ENCODE measurements around the gene DHODH.
"Not testable (repeated sequence)": the region's sequence is repeated elsewhere in the genome, so short reads cannot be mapped to it uniquely, and the experiment has no call there.

Gene DHODH

DNA sequence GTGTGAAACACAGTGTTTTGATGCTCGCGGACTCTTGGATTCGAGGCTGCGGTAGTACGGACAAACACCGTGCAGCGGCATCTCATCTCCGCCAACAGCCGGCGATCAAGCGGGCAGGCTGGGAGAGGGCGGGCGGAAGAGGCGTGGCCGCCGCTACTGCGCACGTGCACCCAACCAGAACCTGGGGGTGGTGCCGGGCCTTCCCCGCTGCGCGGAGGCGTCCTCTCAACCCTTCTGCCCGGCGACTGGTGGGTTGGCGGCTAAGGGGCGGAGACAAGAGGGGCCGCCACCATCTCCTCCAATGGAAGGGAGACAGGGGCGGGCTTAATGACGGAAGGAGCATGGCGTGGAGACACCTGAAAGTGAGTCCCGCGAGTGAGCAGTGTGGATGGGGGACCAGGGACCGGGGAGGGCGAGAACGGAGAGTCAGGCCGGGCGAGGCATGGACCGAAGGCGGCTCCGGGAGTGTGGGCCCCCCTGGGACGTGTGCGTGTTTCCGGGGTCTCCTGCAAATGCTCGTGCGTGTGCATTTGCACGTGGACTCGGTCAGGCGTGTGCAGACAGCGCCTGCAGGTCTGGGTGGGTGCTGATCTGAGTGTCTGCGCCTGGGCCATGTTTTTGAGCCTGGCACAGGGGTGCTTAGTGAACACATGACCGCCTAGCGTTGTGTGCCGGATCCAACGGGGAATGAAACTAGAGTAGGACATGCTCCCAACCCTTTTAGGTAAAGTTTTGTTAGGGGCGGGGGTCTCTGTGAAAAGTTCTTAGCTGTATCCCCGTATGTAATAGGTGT, at the start of gene DHODH:
DHODH (plus strand) TSS at position 321 of the 793 bp plus-strand sequence; CDS start at position 342, 21 bp downstream.
- peak; percentile 99 for DNase-seq

DNA sequence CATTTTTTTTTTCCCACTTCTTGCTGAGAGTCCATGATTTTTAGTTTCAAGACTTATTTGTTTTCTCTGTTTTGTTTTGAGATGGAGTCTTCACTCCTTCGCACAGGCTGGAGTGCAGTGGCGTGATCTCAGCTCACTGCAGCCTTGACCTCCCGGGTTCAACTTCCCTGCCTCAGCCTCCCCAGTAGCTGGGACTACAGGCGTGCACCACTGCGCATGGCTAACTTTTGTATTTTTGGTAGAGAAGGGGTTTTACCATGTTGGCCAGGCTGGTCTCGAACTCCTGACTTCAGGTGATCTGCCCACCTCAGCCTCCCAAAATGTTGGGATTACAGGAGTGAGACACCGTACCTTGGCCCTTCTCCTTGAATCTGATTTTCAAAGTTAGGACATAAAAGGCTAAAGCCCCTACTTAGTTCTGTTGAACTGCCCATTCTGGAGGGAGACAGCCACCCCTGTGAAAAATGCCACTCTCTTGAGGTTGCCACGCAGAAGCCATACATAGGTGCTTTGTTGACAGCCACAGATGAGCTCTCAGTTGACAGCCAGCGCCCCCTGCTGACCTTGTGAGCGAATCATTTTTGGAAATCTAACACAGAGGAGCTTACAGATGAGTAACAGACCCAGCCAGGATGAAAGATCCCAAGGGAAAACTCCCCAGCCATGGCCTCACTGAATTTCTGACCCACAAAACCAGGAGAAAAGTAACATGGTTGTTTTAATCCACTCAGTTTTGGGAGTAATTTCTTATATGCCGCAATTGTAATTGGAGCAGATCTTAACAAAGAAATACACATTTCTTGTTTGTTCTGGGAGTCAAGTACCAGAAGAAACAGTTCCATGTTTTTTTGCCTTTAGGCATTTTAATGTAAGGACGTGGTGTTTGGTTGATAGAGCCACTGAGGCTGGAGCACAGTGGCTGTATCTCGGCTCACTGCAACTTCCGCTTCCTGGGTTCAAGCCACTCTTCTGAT, 47.2 kb upstream of the DHODH start:
- DNase-seq: peak; percentile 67

- DNase-seq: no peak
These were observed 45.2 kb upstream of the DHODH start for GRCh38 chr16:71963125-71963875.

GRCh38 chr16:71965223-71965622, 43.3 kb upstream of the DHODH start:
- no peak for DNase-seq

GRCh38 chr16:71966932-71967331, 41.6 kb upstream of the DHODH start:
- no peak for DNase-seq

DNA sequence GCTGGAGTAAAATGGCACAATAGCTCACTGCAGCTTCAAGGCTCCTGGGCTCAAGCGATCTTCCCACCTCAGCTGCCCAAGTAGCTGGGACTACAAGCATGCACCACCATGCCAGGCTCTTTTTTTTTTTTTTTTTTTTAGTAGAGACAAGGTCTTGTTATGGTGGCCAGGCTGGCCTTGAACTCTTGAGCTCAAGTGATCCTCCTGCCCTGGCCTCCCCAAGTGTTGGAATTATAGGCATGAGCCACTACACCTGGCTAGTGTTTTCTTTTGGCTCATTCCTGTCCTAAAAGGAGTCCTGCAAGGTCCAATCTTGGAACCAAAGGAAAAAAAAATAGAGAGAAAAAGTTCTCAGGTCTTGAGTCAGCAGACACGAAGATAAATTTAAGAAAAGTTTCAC, 39.2 kb upstream of the DHODH start:
- DNase-seq: no peak

- DNase-seq: no peak
These were observed 37.0 kb upstream of the DHODH start for GRCh38 chr16:71971571-71971970.

GRCh38 chr16:71972356-71972755, 36.2 kb upstream of the DHODH start:
- no peak for DNase-seq

GRCh38 chr16:71973001-71973400, 35.5 kb upstream of the DHODH start:
- DNase-seq: no peak

DNA sequence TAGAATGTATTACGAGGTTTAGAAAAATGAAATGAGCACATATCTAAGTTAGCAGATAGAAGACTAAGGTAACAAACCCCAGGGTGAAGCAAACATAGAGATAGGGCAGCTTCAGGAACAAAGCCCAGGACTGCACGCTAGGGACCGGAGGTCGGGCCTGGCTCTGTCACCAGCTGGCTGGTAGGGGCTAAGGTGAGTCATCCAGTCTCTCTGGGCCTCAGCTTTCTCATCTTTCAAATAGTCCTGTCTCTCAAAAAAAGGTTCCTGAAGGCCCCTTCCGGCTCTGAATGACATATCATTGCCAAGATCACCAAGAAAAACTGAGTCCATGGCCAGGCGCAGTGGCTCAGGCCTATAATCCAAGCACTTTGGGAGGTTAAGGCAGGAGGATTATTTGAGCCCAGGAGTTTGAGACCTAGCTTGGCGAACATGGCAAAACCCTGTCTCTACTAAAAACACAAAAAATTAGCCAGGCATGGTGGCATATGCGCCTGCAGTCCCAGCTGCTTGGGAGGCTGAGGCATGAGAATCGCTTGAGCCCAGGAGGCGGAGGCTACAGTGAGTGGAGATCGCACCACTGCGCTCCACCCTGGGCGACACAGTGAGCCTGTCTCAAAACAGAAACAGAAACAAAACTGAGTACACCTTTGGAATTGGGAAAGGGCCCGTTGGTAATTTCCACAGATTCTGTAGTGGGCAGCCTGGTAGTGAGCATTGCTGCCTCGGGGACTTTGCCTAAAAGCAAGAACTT, 34.3 kb upstream of the DHODH start:
- DNase-seq: no peak

- DNase-seq: no peak
These were observed 23.1 kb upstream of the DHODH start for GRCh38 chr16:71985262-71985974.

- no peak for DNase-seq
These were observed 22.4 kb upstream of the DHODH start for GRCh38 chr16:71986131-71986530.

GRCh38 chr16:71995038-71995437, 13.5 kb upstream of the DHODH start:
- DNase-seq: no peak

- not testable (repeated sequence) for DNase-seq
These were observed 11.0 kb upstream of the DHODH start for GRCh38 chr16:71997578-71997977.

DNA sequence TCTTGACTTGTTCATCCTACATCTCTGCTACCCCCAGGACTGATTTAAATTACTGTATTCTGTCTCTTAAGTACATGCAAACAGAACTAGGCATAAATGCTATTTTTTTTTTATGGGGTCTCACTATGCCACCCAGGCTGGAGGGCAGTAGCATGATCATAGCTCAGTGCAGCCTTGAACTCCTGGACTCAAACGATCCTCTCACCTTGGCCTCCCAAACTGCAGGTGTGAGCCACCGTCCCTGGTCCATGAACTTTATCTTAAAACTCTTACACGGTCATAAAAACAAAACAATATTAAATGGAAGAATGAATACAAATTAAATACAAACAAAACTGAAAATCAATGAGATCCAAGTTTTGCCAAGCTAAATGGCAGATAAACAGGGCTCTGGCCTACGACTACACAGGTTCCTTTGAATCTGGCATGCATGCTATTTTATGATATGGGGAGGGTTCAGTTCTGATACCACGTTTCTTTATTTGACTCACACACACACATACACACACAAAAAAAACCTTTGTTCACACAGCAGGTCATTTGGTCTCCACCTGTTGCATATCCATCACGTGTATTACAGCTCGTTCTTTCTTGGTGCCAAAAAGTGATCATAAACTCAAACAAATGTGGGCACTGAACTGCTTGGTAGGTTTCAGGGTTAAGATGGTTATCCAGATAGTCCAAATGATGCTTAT, 7.2 kb upstream of the DHODH start:
- no peak for DNase-seq

DNA sequence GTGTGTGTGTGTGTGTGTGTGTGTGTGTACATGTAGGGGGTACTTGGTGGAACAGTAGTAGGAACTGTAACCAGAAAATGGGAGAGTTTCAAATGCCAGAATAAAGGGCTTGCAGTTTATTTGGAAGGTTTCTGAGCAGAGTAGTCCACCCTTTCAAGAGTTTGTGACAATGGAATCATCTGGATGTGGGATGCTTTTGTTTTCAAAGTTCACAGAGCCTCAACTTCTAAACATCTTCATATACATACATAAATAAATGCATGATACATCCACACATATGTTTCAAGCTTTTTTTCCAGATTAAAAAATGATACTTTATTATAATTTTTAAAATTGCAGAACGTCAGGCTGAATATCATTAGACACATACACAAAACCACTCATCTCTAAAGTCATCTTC, 5.9 kb upstream of the DHODH start:
- no peak for DNase-seq

DNA sequence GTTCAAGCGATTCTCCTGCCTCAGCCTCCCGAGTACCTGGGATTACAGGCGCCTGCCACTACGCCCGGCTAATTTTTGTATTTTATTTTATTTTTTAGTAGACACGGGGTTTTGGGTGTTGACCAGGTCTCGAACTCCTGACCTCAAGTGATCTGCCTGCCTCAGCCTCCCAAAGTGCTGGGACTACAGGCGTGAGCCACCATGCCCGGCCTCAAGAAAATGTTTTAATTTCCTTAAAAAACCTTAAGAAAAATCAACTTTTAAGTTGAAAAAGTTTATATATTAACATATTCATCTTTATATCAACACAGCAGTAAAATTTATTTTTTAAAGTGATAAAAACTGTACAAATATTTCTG, 500 bp upstream of the DHODH start:
- DNase-seq: not testable (repeated sequence)

DNA sequence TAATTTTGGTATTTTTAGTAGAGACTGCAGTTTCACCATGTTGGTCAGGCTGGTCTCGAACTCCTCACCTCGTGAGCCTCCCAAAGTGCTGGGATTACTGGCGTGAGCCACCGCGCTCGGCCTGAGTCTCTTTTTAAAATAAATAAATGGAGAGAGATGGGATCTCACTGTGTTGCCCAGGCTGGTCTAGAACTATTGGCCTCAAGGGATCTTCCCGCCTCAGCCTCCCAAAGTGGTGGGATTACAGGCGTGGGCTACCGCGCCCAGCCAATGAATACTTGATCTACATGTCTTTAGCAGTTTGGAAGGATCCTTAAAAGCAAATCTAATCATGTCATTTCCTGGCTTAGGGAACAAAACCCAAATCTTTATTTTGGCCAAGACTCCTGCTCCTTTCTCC, 1.2 kb downstream of the DHODH start:
- DNase-seq: no peak

DNA sequence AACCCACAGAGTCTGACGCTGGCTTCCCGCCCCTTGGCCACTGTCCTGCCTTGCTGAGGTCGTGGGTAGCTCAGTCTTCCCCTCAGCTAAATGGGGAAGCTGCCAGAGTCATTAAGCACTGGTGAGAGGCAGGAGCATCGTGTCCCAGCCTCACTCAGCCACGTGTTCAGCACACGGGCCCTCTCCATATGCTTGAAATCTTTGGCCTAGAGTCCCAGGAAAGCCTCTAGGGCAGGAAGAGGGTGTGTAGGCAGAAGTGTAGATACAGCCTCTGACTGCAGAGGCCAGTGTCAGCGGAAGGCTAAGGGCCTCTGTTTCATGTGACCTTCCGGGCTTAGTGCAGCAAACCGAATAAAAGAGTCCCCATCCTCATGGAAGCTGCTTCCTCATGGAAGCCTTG, 4.1 kb downstream of the DHODH start:
- DNase-seq: no peak

GRCh38 chr16:72013389-72013788, 4.8 kb downstream of the DHODH start:
- no peak for DNase-seq

Data from 8988T (cell line).